ENCODE data around the gene THBS3. TPM values are rescaled to one million over a fixed set of nuclear protein-coding genes. Genes with fewer than 3 reads are reported as not detected.

THBS3 gene
- total and polyA plus RNA-seq, 9 of the 15 experiments (the other 6 are each of a cell fraction or from before 2014, with no cell fraction given), result 0.59 to 8.3 (median 3.2) TPM

DNA sequence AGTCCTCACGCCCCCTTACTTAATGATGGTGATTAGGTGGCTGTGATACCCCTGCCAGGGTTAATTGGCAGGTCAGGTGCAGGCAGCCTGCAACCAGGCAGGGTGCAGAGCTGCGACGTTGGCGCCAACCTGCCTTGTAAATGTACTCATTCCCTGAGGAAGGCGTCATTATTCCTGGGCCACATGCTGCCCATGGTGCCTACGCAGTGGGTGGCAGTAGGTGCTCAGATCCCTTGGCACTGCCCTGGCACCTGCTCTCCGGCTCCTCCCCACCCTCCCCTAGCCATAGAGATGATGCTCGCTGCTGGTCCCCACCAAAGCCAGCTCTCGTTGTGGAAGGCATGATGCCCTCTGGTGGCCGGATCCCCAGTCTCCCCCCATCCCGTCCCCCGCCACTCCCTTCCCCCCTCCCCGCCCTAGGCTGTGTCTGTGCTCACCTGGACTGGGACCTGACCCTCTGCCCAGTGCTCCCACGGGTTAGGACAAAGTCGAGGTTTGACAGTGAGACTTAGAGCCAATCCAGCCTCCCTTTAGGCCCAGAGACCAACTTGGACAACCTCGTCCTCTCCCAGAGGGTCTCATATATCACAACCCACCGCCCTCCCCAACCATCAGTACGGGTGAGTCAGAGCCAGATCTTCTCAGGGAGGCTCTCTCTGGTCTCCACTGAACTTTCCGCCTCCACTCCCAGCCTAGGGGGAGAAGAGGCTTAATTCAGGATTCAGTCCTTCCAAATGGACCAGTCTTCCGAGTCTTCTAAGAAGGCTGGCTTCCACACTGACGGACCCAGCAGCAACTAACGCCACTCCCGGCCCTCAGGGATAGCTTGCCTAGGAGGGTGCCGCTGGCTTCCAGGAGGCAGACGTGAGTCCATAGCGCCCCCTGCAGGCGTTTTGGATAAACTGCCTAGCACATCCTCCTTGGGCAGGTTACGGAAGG lies 40.3 kb downstream of the THBS3 start (continued):
- TF ChIP-seq, protein P1, sequence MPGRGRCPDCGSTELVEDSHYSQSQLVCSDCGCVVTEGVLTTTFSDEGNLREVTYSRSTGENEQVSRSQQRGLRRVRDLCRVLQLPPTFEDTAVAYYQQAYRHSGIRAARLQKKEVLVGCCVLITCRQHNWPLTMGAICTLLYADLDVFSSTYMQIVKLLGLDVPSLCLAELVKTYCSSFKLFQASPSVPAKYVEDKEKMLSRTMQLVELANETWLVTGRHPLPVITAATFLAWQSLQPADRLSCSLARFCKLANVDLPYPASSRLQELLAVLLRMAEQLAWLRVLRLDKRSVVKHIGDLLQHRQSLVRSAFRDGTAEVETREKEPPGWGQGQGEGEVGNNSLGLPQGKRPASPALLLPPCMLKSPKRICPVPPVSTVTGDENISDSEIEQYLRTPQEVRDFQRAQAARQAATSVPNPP (IDR thresholded peaks at IDR 0.05; ENCODE audit: borderline replicate concordance, insufficient read depth, insufficient read length), result no peak
- TF ChIP-seq, protein P2, sequence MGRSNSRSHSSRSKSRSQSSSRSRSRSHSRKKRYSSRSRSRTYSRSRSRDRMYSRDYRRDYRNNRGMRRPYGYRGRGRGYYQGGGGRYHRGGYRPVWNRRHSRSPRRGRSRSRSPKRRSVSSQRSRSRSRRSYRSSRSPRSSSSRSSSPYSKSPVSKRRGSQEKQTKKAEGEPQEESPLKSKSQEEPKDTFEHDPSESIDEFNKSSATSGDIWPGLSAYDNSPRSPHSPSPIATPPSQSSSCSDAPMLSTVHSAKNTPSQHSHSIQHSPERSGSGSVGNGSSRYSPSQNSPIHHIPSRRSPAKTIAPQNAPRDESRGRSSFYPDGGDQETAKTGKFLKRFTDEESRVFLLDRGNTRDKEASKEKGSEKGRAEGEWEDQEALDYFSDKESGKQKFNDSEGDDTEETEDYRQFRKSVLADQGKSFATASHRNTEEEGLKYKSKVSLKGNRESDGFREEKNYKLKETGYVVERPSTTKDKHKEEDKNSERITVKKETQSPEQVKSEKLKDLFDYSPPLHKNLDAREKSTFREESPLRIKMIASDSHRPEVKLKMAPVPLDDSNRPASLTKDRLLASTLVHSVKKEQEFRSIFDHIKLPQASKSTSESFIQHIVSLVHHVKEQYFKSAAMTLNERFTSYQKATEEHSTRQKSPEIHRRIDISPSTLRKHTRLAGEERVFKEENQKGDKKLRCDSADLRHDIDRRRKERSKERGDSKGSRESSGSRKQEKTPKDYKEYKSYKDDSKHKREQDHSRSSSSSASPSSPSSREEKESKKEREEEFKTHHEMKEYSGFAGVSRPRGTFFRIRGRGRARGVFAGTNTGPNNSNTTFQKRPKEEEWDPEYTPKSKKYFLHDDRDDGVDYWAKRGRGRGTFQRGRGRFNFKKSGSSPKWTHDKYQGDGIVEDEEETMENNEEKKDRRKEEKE (IDR thresholded peaks at IDR 0.05; ENCODE audit: borderline replicate concordance in 1 of 2, control insufficient read depth in 1 of 2, low read depth in 2 of 2, low read length in 1 of 2), result no peak
- TF ChIP-seq RBM34 (IDR thresholded peaks at IDR 0.05; ENCODE audit: borderline replicate concordance, insufficient read depth, low read length) (no peak), CEBPG (CRISPR knock-in tag; IDR thresholded peaks at IDR 0.05) (no peak), CEBPG (tag; conservative IDR thresholded peaks at IDR 0.05 in 1 of 2, IDR thresholded peaks at IDR 0.05 in 1 of 2) (no peak), RCOR1 (IDR thresholded peaks at IDR 0.05; ENCODE audit: borderline replicate concordance in 1 of 2, low read depth in 2 of 2, low read length in 2 of 2) (peak in 1 of 2 experiments; percentile 88; a peak in 2 of 4 replicates), NR1H2 (CRISPR knock-in tag; IDR thresholded peaks at IDR 0.05) (no peak), GTF2A2 (tag; IDR thresholded peaks at IDR 0.05) (no peak), HMG20B (CRISPR knock-in tag; IDR thresholded peaks at IDR 0.05) (no peak), ZNF431 (CRISPR knock-in tag; IDR thresholded peaks at IDR 0.05) (no peak), ZNF121 (CRISPR knock-in tag; conservative IDR thresholded peaks at IDR 0.05) (no peak)
- TF ChIP-seq, protein P3, sequence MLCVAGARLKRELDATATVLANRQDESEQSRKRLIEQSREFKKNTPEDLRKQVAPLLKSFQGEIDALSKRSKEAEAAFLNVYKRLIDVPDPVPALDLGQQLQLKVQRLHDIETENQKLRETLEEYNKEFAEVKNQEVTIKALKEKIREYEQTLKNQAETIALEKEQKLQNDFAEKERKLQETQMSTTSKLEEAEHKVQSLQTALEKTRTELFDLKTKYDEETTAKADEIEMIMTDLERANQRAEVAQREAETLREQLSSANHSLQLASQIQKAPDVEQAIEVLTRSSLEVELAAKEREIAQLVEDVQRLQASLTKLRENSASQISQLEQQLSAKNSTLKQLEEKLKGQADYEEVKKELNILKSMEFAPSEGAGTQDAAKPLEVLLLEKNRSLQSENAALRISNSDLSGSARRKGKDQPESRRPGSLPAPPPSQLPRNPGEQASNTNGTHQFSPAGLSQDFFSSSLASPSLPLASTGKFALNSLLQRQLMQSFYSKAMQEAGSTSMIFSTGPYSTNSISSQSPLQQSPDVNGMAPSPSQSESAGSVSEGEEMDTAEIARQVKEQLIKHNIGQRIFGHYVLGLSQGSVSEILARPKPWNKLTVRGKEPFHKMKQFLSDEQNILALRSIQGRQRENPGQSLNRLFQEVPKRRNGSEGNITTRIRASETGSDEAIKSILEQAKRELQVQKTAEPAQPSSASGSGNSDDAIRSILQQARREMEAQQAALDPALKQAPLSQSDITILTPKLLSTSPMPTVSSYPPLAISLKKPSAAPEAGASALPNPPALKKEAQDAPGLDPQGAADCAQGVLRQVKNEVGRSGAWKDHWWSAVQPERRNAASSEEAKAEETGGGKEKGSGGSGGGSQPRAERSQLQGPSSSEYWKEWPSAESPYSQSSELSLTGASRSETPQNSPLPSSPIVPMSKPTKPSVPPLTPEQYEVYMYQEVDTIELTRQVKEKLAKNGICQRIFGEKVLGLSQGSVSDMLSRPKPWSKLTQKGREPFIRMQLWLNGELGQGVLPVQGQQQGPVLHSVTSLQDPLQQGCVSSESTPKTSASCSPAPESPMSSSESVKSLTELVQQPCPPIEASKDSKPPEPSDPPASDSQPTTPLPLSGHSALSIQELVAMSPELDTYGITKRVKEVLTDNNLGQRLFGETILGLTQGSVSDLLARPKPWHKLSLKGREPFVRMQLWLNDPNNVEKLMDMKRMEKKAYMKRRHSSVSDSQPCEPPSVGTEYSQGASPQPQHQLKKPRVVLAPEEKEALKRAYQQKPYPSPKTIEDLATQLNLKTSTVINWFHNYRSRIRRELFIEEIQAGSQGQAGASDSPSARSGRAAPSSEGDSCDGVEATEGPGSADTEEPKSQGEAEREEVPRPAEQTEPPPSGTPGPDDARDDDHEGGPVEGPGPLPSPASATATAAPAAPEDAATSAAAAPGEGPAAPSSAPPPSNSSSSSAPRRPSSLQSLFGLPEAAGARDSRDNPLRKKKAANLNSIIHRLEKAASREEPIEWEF (CRISPR knock-in tag; IDR thresholded peaks at IDR 0.05), result no peak
- TF ChIP-seq, protein P4, sequence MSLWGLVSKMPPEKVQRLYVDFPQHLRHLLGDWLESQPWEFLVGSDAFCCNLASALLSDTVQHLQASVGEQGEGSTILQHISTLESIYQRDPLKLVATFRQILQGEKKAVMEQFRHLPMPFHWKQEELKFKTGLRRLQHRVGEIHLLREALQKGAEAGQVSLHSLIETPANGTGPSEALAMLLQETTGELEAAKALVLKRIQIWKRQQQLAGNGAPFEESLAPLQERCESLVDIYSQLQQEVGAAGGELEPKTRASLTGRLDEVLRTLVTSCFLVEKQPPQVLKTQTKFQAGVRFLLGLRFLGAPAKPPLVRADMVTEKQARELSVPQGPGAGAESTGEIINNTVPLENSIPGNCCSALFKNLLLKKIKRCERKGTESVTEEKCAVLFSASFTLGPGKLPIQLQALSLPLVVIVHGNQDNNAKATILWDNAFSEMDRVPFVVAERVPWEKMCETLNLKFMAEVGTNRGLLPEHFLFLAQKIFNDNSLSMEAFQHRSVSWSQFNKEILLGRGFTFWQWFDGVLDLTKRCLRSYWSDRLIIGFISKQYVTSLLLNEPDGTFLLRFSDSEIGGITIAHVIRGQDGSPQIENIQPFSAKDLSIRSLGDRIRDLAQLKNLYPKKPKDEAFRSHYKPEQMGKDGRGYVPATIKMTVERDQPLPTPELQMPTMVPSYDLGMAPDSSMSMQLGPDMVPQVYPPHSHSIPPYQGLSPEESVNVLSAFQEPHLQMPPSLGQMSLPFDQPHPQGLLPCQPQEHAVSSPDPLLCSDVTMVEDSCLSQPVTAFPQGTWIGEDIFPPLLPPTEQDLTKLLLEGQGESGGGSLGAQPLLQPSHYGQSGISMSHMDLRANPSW (CRISPR knock-in tag; IDR thresholded peaks at IDR 0.05), result no peak
